Astrocyte (in vitro differentiated cells and primary cell): ENCODE measurements around the gene ZDHHC15.

ENCODE experiments used
- EZH2 ChIP-seq: IDR thresholded peaks from 2 replicates; pipeline ENCODE4 v1.6.1; 2012; ENCODE audit warnings: mild to moderate bottlenecking, low read length, inconsistent platforms; ENCODE audit not compliant: insufficient read depth
- TF ChIP-seq, protein P1 (sequence below): IDR thresholded peaks from 2 replicates; pipeline ENCODE4 v1.5.1; 2011; ENCODE audit warnings: low read depth, mild to moderate bottlenecking, inconsistent platforms, low read length, moderate library complexity; ENCODE audit not compliant: insufficient read depth

DNA sequence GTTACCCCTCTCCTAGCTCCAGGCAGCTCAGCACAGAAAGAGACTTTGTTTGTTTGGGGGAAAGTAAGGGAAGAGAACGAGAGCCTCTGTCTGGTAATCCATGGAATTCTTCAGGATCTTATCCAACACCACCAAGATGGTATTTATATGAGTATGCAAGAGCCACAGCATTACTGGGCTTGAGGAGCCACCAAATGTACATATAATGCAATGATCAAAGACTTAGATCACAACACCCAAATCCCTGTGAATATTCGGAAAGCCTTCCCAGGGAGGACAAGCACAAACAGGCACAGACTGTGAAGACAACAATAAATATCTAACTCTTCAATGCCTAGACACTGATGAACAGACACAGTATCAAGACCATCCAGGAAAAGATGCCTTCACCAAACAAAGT is 132.4 kb downstream of the ZDHHC15 start:
- TF ChIP-seq, protein P1, sequence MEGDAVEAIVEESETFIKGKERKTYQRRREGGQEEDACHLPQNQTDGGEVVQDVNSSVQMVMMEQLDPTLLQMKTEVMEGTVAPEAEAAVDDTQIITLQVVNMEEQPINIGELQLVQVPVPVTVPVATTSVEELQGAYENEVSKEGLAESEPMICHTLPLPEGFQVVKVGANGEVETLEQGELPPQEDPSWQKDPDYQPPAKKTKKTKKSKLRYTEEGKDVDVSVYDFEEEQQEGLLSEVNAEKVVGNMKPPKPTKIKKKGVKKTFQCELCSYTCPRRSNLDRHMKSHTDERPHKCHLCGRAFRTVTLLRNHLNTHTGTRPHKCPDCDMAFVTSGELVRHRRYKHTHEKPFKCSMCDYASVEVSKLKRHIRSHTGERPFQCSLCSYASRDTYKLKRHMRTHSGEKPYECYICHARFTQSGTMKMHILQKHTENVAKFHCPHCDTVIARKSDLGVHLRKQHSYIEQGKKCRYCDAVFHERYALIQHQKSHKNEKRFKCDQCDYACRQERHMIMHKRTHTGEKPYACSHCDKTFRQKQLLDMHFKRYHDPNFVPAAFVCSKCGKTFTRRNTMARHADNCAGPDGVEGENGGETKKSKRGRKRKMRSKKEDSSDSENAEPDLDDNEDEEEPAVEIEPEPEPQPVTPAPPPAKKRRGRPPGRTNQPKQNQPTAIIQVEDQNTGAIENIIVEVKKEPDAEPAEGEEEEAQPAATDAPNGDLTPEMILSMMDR = no peak
- no peak for TF ChIP-seq EZH2
